ENCODE results near the gene NFATC3. TPM values are rescaled to one million over a fixed set of nuclear protein-coding genes. Genes with fewer than 3 reads are reported as not detected.
"Not testable (repeated sequence)": the region's sequence is repeated elsewhere in the genome, so short reads cannot be mapped to it uniquely, and the experiment has no call there.

Gene NFATC3
- total RNA-seq, 1 donor: 32.8 TPM

DNA sequence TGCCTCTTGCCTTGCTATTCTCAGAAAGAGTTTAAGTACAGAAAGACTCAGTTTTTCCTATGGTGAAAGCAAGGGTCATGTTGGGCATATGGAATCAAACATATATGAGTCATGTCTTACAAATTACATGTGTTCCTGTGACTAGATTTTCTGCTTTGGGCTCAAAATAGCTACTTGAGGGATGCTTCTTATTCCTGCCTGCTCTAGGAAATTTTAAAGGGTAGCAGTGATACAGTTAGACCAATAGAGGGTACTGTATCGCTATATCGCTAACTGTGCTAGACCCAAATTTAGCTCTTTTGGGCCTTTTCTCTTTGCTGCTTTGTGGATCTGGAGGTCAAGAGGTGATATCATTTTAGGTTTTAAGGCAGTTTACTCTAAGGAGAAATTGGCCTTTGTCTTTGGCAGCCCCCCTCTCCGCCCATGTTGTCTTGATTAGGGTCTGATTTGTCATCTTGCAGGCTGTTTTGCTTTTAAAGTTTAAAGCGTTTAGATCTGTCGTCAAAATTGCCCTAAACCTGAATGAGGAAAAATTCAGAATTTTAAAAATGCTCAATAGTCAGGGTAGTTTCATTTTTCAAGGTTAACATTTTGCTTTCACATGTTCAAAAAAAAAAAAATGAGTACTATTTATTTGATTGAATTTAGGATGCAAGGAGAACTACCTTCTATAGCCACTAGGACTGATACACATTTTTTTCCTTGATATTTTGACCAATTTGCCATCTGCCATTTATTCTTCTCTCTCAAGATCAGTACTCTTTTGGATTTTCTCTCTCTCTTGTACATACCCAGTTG is 8.8 kb downstream of the NFATC3 start:
- H3K4me3 ChIP-seq (ENCODE audit: low read depth, low read length): no peak overlapping the region
- DNase-seq (ENCODE audit: low read depth): peak; percentile 44
- TF ChIP-seq, protein P1, sequence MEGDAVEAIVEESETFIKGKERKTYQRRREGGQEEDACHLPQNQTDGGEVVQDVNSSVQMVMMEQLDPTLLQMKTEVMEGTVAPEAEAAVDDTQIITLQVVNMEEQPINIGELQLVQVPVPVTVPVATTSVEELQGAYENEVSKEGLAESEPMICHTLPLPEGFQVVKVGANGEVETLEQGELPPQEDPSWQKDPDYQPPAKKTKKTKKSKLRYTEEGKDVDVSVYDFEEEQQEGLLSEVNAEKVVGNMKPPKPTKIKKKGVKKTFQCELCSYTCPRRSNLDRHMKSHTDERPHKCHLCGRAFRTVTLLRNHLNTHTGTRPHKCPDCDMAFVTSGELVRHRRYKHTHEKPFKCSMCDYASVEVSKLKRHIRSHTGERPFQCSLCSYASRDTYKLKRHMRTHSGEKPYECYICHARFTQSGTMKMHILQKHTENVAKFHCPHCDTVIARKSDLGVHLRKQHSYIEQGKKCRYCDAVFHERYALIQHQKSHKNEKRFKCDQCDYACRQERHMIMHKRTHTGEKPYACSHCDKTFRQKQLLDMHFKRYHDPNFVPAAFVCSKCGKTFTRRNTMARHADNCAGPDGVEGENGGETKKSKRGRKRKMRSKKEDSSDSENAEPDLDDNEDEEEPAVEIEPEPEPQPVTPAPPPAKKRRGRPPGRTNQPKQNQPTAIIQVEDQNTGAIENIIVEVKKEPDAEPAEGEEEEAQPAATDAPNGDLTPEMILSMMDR (IDR thresholded peaks at IDR 0.05; ENCODE audit: insufficient read depth, low read depth, low read length): peak; percentile 65

DNA sequence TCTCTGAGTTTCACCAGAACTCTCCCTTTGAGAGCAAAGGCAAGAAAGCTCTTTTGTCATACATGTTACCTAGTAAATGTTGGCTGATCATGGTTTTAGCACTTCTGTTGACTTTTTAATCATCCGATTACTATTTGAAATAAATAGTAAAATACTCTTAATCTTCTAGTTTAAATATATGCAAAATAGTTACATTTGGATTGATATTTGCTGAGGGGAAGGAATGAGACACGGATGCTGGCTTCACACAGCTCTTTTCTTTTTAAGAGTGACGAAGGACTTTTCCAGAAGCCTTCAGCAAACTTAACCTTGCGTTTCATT is 9.4 kb downstream of the NFATC3 start:
- TF ChIP-seq, protein P1 (IDR thresholded peaks at IDR 0.05; ENCODE audit: insufficient read depth, low read depth, low read length): no peak
- DNase-seq (ENCODE audit: low read depth): no peak
- no peak overlapping the region for H3K4me3 ChIP-seq (ENCODE audit: low read depth, low read length)

DNA sequence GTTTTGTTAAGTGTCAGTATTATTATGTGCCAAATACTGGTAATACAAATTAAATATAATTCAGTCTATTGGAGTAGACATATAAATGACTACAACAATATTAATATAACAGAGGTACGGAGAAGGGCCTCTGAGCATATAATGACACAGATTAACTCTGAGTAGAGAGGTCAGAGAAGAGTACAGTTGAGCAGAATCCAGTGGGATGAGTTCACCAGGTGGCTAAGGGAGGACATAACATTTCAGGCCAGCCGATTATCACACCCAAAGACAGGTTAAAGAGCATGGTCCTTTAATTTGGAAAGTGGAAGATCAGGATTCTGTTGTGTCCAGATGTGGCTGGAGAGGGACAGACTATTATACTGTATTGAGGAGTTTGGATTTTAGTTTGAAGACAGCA is 11.3 kb downstream of the NFATC3 start:
- no peak for DNase-seq (ENCODE audit: low read depth)
- no peak overlapping the region for H3K4me3 ChIP-seq (ENCODE audit: low read depth, low read length)
- TF ChIP-seq, protein P1 (IDR thresholded peaks at IDR 0.05; ENCODE audit: insufficient read depth, low read depth, low read length): no peak

DNA sequence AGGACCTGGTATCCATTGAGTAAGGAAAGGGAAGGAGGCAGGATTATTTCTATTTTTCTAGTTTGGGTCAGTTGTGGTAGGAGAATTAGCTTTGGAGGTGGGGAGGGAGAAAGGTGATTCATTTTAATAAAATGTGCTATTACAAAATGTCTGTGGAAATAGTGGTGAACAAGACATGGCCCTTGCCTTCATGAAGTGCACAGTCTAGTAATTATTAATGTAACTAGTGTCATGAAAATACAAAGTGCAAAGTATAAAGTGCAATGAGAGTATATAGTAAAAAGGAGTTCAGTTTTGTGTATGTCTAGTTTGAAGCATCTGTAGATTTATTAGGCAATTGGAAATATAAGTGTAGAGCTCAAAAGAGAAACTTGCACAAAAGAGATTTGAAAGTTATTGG is 11.9 kb downstream of the NFATC3 start:
- TF ChIP-seq, protein P1 (IDR thresholded peaks at IDR 0.05; ENCODE audit: insufficient read depth, low read depth, low read length): no peak
- no peak overlapping the region for H3K4me3 ChIP-seq (ENCODE audit: low read depth, low read length)
- DNase-seq (ENCODE audit: low read depth): no peak

DNA sequence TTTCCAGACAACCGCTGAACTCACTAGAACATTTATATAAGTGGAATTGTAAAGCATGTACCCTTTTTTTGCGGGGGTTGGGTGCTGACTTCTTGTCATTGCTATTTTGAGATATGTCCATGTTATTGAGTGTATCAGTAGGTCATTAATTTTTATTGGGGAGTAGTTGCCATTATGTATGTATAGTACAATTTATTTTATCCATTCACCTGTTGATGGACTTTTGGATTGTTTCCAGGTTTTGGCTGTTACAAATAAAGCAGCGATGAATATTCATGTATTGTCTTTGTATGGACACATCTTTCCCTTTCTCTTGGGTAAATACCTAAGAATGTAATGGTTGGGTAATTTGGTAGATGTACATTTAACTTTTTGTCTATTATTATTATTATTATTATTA is 12.7 kb downstream of the NFATC3 start:
- H3K4me3 ChIP-seq (ENCODE audit: low read depth, low read length): no peak overlapping the region
- no peak for DNase-seq (ENCODE audit: low read depth)
- TF ChIP-seq, protein P1 (IDR thresholded peaks at IDR 0.05; ENCODE audit: insufficient read depth, low read depth, low read length): no peak

DNA sequence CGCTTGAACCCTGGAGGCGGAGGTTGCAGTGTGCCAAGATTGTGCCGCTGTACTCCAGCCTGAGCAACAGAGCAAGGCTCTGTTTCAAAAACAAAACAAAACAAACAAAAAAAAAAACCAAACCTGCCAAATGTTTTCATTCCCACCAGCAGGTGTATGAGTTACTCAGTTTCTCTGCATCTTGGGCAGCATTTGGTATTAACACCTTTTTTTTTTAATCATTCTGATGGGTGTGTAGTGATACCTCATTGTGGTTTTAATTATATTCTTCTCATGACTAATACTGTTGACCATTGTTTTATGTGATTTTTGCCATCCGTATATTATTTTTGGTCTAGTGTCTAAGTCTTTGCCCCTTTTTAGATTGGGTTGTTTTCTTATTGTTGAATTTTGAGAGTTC is 15.3 kb downstream of the NFATC3 start:
- TF ChIP-seq, protein P1 (IDR thresholded peaks at IDR 0.05; ENCODE audit: insufficient read depth, low read depth, low read length): no peak
- no peak overlapping the region for H3K4me3 ChIP-seq (ENCODE audit: low read depth, low read length)
- no peak for DNase-seq (ENCODE audit: low read depth)

DNA sequence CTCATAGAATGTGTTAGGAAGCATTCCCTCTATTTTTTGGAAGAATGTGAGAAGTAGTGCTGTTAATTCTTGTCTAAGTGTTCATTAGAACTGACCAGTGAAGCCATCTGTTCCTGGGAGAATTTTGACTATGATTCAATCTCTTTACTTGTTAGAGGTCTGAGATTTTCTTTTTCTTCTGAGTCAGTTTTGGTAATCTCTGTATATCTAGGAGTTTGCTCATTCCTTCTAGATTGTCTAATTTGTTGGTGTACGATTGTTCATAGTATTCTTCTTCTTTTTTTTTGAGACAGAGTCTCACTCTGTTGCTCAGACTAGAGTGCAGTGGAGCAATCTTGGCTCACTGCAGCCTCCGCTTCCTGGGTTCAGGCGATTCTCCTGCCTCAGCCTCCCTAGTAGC is 20.4 kb downstream of the NFATC3 start:
- no peak for DNase-seq (ENCODE audit: low read depth)
- no peak overlapping the region for H3K4me3 ChIP-seq (ENCODE audit: low read depth, low read length)
- TF ChIP-seq, protein P1 (IDR thresholded peaks at IDR 0.05; ENCODE audit: insufficient read depth, low read depth, low read length): no peak

DNA sequence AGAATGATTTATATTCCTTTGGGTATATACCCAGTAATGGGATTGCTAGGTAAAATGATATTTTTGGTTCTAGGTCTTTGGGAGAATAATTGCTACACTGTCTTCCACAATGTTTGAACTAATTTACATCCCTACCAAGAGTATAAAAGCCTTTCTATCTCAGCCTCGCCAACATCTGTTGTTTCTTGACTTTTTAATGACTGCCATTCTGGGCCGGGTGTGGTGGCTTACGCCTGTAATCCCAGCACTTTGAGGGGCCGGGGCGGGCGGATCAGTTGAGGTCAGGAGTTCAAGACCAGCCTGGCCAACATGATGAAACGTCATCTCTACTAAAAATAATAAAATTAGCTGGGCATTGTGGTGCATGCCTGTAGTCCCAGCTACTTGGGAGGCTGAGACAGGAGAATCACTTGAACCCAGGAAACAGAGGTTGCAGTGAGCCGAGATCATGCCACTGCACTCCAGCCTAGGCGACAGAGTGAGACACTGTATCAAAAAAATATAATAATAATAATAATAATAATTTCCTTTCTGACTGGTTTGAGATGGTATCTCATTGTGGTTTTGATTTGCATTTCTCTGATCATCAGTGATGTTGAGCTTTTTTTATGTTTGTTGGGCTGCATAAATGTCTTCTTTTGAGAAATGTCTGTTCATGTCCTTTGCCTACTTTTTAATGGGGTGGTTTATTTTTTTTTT is 22.2 kb downstream of the NFATC3 start:
- not testable (repeated sequence) for DNase-seq (ENCODE audit: low read depth)

DNA sequence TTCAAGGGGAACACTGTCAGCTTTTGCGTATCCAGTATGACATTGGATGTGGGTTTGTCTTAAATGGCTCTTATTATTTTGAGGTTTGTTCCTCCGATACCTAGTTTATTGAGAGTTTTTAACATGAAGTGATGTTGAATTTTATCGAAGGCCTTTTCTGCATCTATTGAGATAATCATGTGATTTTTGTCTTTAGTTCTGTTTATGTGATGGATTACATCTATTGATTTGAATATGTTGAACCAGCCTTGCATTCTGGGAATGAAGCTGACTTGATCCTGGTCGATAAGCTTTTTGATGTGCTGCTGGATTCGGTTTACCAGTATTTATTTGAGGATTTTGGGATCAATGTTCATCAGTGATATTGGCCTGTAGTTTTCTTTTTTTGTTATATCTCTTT is 24.0 kb downstream of the NFATC3 start:
- not testable (repeated sequence) for H3K4me3 ChIP-seq (ENCODE audit: low read depth, low read length); DNase-seq (ENCODE audit: low read depth)

More for the DNA sequence above, 22.2 kb downstream of the NFATC3 start:
- H3K4me3 ChIP-seq (ENCODE audit: low read depth, low read length): not testable (repeated sequence)

DNA sequence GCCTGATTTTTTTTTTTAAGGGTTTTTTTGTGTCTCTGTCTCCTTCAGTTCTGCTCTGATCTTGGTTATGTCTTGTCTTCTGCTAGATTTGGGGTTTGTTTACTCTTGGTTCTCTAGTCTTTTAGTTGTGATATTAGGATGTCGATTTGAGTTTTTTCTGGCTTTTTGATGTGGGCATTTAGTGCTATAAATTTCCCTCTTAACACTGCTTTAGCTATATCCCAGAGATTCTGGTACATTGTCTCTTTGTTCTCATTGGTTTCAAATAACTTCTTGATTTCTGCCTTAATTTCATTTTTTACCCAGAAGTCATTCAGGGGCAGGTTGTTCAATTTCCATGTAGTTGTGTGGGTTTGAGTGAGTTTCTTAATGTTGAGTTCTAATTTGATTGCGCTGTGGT is 25.4 kb downstream of the NFATC3 start:
- not testable (repeated sequence) for DNase-seq (ENCODE audit: low read depth); H3K4me3 ChIP-seq (ENCODE audit: low read depth, low read length)
